SJSA1 (cell line): Measurements from ENCODE around the gene LHPP. TPM values are rescaled to one million over a fixed set of nuclear protein-coding genes. Genes with fewer than 3 reads are reported as not detected.

ENCODE experiments used
- DNase-seq, 2 experiments: peaks; one replicate each; pipeline ENCODE4 v3.0.0-alpha.2; 2015 to 2020; ENCODE audit warnings: low spot score in 2 of 2, low read depth in 1 of 2
- H3K27ac ChIP-seq: fragments of 250-450 bp; sonication (Bioruptor Pico); 2 replicates; pipeline ENCODE4 v1.5.1; 2020; ENCODE audit warnings: mild to moderate bottlenecking, moderate library complexity
- H3K27me3 ChIP-seq: fragments of 250-450 bp; sonication (Bioruptor Pico); replicated peaks from 2 replicates; pipeline ENCODE4 v1.5.1; 2020; ENCODE audit warnings: mild to moderate bottlenecking, moderate library complexity
- H3K36me3 ChIP-seq: fragments of 250-450 bp; sonication (Bioruptor Pico); 2 replicates; pipeline ENCODE4 v1.5.1; 2020; ENCODE audit warnings: mild to moderate bottlenecking
- H3K4me1 ChIP-seq: fragments of 250-450 bp; sonication (Bioruptor Pico); replicated peaks from 2 replicates; pipeline ENCODE4 v1.6.1; 2021; ENCODE audit warnings: mild to moderate bottlenecking
- H3K4me3 ChIP-seq: fragments of 250-450 bp; sonication (Bioruptor Pico); 2 replicates; pipeline ENCODE4 v1.5.1; 2020; ENCODE audit warnings: mild to moderate bottlenecking
- H3K9me3 ChIP-seq: fragments of 250-450 bp; sonication (Bioruptor Pico); replicated peaks from 2 replicates; pipeline ENCODE4 v1.5.1; 2020; ENCODE audit warnings: mild to moderate bottlenecking
- total RNA-seq: library from RNA; depleted of rRNA; stranded (reverse); fragments of >200 nt; shearing (Covaris generic); gene quantifications from 2 replicates; pipeline ENCODE4 v1.2.3, GENCODE V29; 2014

LHPP gene
- total RNA-seq, 1 experiment from 2014 or later = 8.8 TPM

DNA sequence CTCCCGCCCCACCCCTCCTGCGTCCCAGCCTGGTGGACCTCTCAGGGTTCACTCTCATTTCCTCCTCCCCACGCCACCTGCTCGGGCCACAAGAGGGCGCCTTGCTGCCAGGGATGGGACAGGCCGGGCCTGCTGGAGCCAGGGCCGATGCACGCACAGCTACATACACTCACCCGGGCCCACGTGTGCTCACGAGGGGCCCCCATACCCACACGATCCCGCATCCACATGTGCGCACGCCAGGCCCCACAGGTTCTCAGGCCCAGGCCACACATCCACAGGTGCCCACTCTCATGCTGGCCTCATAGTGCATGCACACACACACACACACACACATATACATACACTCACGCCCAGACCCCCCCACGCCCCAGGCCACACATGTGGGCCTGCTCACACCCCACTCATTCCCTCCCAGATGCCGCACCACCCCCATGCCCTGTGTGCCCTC is 68.6 kb downstream of the LHPP start:
- H3K27me3 ChIP-seq = no peaks in the 10 kb centered on the region
- no peak overlapping the region for H3K4me3 ChIP-seq
- peak; percentile 66 to 84 for DNase-seq
- peaks cover 3% of the 10 kb centered on the region; the same call in 1 of the 2 replicates for H3K9me3 ChIP-seq
- H3K4me1 ChIP-seq = peaks cover 7% of the 10 kb centered on the region
- H3K36me3 ChIP-seq = peaks cover 3% of the 10 kb centered on the region; the same call in 1 of the 2 replicates
- H3K27ac ChIP-seq = no peak overlapping the region

DNA sequence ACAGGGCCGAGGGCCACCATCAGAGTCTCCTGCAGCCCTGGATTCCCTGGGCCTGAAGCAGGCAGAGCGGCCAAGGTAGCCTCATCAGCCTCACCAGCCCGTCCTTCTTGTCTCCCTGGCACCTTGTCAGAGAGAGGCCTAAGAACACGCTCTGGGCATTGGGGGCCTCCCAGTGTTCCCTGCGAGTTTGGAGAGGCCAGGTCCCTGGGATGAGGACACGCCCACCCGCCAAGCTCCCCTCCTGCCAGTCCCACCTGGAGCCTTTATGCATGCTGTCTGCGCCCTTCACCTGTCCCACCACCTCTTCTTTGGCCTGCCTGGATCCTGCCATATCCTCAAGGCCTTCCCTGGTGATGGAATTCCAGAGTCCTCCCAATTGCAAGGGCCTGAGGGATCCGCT is 69.2 kb downstream of the LHPP start:
- H3K4me3 ChIP-seq = no peak overlapping the region
- peaks cover 3% of the 10 kb centered on the region; the same call in 1 of the 2 replicates for H3K9me3 ChIP-seq
- DNase-seq = no peak
- H3K4me1 ChIP-seq = peaks cover 7% of the 10 kb centered on the region
- H3K27me3 ChIP-seq = no peaks in the 10 kb centered on the region
- no peak overlapping the region for H3K27ac ChIP-seq
- peaks cover 3% of the 10 kb centered on the region; the same call in 1 of the 2 replicates for H3K36me3 ChIP-seq

DNA sequence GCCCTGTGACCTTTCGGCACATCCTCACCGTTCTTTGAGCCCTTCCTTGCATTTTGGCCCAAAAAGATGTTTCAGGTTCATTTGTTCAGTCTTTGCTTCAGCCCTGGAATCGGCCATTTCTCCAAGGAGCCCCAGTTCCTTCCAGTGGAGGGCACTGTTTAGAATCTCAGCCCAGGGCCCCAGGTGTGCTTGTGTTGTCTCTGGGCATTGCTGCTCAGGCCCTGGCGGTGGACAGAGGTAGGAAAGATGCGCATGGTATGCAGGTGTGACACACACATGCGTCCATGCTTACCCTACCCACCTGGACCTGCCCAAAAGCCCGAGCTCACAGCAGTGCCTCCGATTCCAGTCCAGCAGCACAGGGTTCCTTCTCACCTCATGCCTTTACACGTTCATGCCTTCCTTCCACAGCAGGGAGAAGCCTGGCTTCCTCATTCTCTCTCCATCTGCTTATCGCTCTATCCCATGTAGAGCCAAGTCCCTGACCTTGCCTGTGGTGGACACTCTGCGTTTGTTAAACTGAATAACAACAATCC is 70.6 kb downstream of the LHPP start:
- peaks cover 3% of the 10 kb centered on the region; the same call in 1 of the 2 replicates for H3K36me3 ChIP-seq
- peaks cover 7% of the 10 kb centered on the region for H3K4me1 ChIP-seq
- H3K4me3 ChIP-seq = no peak overlapping the region
- peaks cover 3% of the 10 kb centered on the region; the same call in 1 of the 2 replicates for H3K9me3 ChIP-seq
- no peaks in the 10 kb centered on the region for H3K27me3 ChIP-seq
- no peak for DNase-seq
- no peak overlapping the region for H3K27ac ChIP-seq

DNA sequence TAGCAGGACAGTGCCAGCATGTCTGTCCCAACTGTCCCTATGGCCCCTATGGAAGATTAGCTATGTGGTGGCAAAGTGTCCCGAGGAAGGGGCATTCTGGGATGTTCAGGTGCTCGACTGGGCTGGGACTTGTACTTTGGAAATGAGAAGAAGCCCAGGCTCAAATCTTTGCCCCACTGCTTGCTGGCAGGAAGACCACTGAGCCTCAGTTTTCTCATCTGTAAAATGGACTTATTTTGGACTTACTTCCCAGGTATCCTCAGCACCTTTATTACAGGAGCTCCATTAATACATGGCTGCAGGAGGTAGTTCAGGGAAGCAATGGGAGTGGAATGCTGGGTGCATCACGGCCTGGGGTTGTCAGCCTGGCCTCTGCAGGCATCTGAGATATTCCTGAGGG is 71.2 kb downstream of the LHPP start:
- Histone ChIP-seq H3K36me3 (peaks cover 3% of the 10 kb centered on the region; the same call in 1 of the 2 replicates), H3K4me3 (no peak overlapping the region), H3K9me3 (peaks cover 3% of the 10 kb centered on the region; the same call in 1 of the 2 replicates), H3K27me3 (no peaks in the 10 kb centered on the region), H3K27ac (no peak overlapping the region), H3K4me1 (peaks cover 7% of the 10 kb centered on the region)
- DNase-seq = no peak

GRCh38 chr10:124533266-124533665 is 71.6 kb downstream of the LHPP start:
- Histone ChIP-seq H3K36me3 (peaks cover 3% of the 10 kb centered on the region; the same call in 1 of the 2 replicates), H3K9me3 (peaks cover 3% of the 10 kb centered on the region; the same call in 1 of the 2 replicates), H3K27ac (no peak overlapping the region), H3K4me1 (peaks cover 7% of the 10 kb centered on the region), H3K4me3 (no peak overlapping the region), H3K27me3 (no peaks in the 10 kb centered on the region)
- no peak for DNase-seq

GRCh38 chr10:124534231-124534798 is 72.7 kb downstream of the LHPP start:
- Histone ChIP-seq H3K36me3 (peaks cover 3% of the 10 kb centered on the region; the same call in 1 of the 2 replicates), H3K9me3 (peaks cover 3% of the 10 kb centered on the region; the same call in 1 of the 2 replicates), H3K27ac (no peak overlapping the region), H3K4me3 (no peak overlapping the region), H3K27me3 (no peaks in the 10 kb centered on the region), H3K4me1 (peaks cover 7% of the 10 kb centered on the region)
- DNase-seq = no peak

DNA sequence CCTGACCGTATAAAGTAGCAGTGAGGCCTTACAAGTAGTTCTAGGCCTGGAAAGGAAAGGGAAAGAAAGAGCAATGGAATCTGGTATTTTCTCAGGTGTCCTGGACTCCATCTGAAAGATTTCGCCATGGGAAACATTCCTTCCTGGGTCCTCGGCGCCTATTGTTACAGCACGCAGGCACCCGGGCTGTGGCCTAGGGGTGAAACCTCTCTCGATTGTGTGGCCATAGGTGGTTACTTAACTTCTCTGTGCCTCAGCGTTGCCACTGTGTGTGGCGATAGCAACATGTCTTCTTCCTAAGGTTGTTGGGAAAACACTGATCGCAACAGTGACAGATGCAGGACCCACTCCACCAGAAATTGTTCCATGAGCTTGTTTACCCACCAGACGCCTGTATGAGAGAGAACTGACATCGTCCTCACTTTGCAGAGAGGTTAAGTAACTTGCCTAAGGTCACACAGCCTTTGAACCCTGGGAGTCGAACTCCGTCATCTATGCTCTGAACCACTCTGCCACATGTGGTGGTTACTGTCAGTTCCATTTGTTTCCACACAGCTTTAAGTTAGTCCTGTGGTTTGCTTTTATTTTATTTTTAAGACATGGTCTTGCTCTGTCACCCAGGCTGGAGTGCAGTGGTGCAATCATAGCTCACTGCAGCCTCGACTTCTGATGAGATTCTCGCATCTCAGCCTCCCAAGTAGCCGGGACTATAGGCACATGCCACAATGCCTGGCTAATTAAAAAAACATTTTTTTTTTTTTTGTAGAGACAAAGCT is 73.4 kb downstream of the LHPP start:
- Histone ChIP-seq H3K4me3 (no peak overlapping the region), H3K4me1 (peaks cover 5% of the 10 kb centered on the region), H3K27me3 (0 out of 2 replicates have a peak, but pooled peaks cover under 1% of the 10 kb centered on the region), H3K27ac (no peak overlapping the region), H3K9me3 (no peaks in the 10 kb centered on the region; the same call in 1 of the 2 replicates), H3K36me3 (peaks cover 3% of the 10 kb centered on the region; the same call in 1 of the 2 replicates)
- DNase-seq = no peak

DNA sequence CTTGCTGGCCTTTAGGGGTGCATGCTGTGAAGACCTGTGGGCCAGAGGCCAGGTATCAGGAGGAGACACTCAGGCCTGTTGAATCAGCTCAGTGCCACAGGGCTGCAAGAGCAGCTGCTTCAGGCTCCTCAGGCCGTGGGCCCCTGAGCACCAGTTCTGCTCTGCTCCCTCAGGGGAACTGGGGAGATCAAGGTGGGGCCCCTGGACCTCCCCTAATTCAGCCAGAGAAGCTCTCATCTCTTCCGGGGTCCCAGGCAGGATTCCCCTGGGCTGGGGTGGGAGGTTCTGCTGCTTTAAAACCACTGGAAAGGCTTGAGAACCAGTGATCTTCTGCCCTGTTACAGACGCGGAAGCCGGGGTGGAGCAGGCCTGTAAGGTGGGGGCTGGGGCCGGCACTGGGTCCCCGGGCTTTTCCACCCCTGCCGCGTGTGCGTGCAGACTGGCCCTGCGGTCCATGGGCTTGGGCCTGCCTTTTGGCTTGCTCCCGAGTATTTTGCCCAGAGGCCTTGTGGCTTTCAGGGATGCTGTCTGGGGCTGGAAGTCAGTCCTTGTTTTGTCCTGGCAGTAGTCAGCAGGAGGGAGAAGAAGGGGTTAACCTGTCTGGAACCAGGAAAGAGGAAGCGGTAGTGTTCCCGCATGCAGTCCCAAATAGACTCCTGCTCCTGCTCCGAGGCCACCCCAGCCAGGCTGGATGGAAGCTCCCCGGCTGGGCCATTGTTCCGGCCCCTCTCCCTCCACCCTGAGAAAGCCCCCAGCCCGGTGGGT is 74.3 kb downstream of the LHPP start:
- no peak for DNase-seq

GRCh38 chr10:124536496-124537050 is 75.0 kb downstream of the LHPP start:
- Histone ChIP-seq H3K36me3 (no peaks in the 10 kb centered on the region), H3K4me1 (0 out of 2 replicates have a peak, but pooled peaks cover 3% of the 10 kb centered on the region), H3K4me3 (no peak overlapping the region), H3K27ac (no peak overlapping the region), H3K27me3 (0 out of 2 replicates have a peak, but pooled peaks cover 4% of the 10 kb centered on the region), H3K9me3 (no peaks in the 10 kb centered on the region)
- DNase-seq = no peak

More for the DNA sequence above, 74.3 kb downstream of the LHPP start:
- Histone ChIP-seq H3K4me3 (no peak overlapping the region), H3K36me3 (no peaks in the 10 kb centered on the region), H3K27ac (no peak overlapping the region), H3K9me3 (no peaks in the 10 kb centered on the region), H3K27me3 (0 out of 2 replicates have a peak, but pooled peaks cover 4% of the 10 kb centered on the region), H3K4me1 (0 out of 2 replicates have a peak, but pooled peaks cover 3% of the 10 kb centered on the region)

DNA sequence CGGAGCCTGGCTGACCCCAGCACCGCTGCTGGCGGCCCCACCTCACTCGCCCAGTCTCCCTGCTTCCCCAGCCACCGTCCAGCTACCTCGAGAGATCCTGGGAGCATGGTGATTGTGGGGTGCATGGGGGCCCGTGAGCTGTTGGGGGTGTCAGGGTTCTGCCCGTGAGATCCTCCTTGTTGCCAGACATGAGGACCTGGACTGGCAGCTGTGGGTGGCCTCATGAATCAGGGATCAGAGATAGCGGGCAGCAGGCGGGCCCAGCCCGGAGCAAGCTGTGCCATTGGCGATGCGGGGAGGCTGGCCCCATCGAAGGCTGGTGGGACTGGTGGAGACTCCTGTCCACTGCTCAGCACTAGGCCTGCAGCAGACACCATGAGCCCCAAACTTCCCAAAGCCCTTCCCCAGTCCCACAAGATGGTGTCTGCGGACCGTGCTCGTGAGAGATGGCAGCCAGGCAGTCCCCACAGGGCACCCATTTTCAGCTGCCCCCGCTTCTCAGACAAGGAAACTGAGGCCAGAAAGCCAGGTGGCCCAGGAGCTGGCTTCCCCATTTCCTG is 75.6 kb downstream of the LHPP start:
- no peak for DNase-seq
- Histone ChIP-seq H3K9me3 (no peaks in the 10 kb centered on the region), H3K36me3 (no peaks in the 10 kb centered on the region), H3K27ac (no peak overlapping the region), H3K4me3 (no peak overlapping the region), H3K27me3 (0 out of 2 replicates have a peak, but pooled peaks cover 4% of the 10 kb centered on the region), H3K4me1 (0 out of 2 replicates have a peak, but pooled peaks cover 3% of the 10 kb centered on the region)

DNA sequence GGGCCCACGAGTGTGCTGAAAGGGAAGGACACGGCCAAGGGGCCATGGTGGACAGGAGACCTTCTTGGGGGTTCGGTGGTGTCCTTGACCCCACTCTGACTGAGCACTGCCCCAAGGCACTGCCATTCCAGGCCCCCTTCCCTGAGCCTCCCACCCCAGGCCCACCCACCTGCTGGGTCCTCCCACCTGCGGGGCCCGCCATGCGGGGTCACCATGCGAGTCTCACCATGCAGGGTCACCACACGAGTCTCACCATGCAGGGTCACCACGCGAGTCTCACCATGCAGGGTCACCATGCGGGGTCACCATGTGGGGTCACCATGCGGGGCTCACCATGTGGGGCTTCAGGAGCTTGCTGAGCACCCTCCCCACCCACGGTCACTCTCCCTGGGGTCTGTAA is 76.3 kb downstream of the LHPP start:
- H3K4me3 ChIP-seq = no peak overlapping the region
- 0 out of 2 replicates have a peak, but pooled peaks cover 4% of the 10 kb centered on the region for H3K27me3 ChIP-seq
- H3K9me3 ChIP-seq = no peaks in the 10 kb centered on the region

DNA sequence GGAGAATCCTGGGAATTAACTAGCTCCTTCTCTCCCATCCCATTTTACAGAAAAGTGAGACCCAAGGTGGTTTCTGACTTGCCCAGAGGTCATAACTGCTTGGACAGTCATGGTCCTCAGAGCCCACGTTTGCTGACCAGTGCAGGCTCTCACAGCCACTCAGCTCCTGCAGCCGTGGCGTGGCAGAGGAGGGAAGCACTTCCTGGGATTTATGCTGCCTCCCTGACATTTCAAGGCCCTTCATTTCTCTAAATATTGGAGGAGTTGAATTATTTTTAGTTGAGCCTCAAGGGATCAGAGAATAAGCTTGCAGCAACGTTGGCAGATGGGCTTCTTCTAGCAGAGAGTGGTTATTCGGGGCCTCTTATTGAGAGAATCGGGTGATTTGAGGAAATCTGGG is 77.1 kb downstream of the LHPP start:
- 0 out of 2 replicates have a peak, but pooled peaks cover 4% of the 10 kb centered on the region for H3K27me3 ChIP-seq
- DNase-seq = no peak
- 0 out of 2 replicates have a peak, but pooled peaks cover 3% of the 10 kb centered on the region for H3K4me1 ChIP-seq
- H3K27ac ChIP-seq = no peak overlapping the region
- H3K4me3 ChIP-seq = no peak overlapping the region
- no peaks in the 10 kb centered on the region for H3K9me3 ChIP-seq
- H3K36me3 ChIP-seq = no peaks in the 10 kb centered on the region

More for the DNA sequence above, 76.3 kb downstream of the LHPP start:
- no peak for DNase-seq
- Histone ChIP-seq H3K4me1 (0 out of 2 replicates have a peak, but pooled peaks cover 3% of the 10 kb centered on the region), H3K27ac (no peak overlapping the region), H3K36me3 (no peaks in the 10 kb centered on the region)
